ENCODE data around the gene PDHX.
"Not testable (repeated sequence)": the region's sequence is repeated elsewhere in the genome, so short reads cannot be mapped to it uniquely, and the experiment has no call there.

PDHX gene

GRCh38 chr11:34896191-34896590 is 20.2 kb upstream of the PDHX start:
- H3K36me3 ChIP-seq (ENCODE audit: control insufficient read depth, insufficient read depth, low read length); H3K9ac ChIP-seq (ENCODE audit: low read length); H3K27me3 ChIP-seq (ENCODE audit: control insufficient read depth, insufficient read depth, low read length); H3K4me1 ChIP-seq (ENCODE audit: control insufficient read depth, insufficient read depth, low read length); H3K27ac ChIP-seq (ENCODE audit: low read depth, low read length); H3K4me3 ChIP-seq (ENCODE audit: low read length): not testable (repeated sequence)

GRCh38 chr11:34897171-34897870 is 19.1 kb upstream of the PDHX start:
- Histone ChIP-seq H3K27me3 (ENCODE audit: control insufficient read depth, insufficient read depth, low read length) (no peaks in the 10 kb centered on the region), H3K9ac (ENCODE audit: low read length) (no peak overlapping the region), H3K4me1 (ENCODE audit: control insufficient read depth, insufficient read depth, low read length) (no peaks in the 10 kb centered on the region), H3K4me3 (ENCODE audit: low read length) (no peak overlapping the region), H3K27ac (ENCODE audit: low read depth, low read length) (no peak overlapping the region), H3K36me3 (ENCODE audit: control insufficient read depth, insufficient read depth, low read length) (no peaks in the 10 kb centered on the region)

GRCh38 chr11:34898474-34898873 is 17.9 kb upstream of the PDHX start:
- Histone ChIP-seq H3K9ac (ENCODE audit: low read length) (no peak overlapping the region), H3K27ac (ENCODE audit: low read depth, low read length) (no peak overlapping the region), H3K4me3 (ENCODE audit: low read length) (no peak overlapping the region), H3K4me1 (ENCODE audit: control insufficient read depth, insufficient read depth, low read length) (no peaks in the 10 kb centered on the region), H3K36me3 (ENCODE audit: control insufficient read depth, insufficient read depth, low read length) (no peaks in the 10 kb centered on the region), H3K27me3 (ENCODE audit: control insufficient read depth, insufficient read depth, low read length) (no peaks in the 10 kb centered on the region)

- no peak overlapping the region for H3K4me3 ChIP-seq (ENCODE audit: low read length)
- no peaks in the 10 kb centered on the region for H3K36me3 ChIP-seq (ENCODE audit: control insufficient read depth, insufficient read depth, low read length)
- H3K4me1 ChIP-seq (ENCODE audit: control insufficient read depth, insufficient read depth, low read length), result no peaks in the 10 kb centered on the region
- H3K27me3 ChIP-seq (ENCODE audit: control insufficient read depth, insufficient read depth, low read length), result no peaks in the 10 kb centered on the region
- no peak overlapping the region for H3K9ac ChIP-seq (ENCODE audit: low read length)
- no peak overlapping the region for H3K27ac ChIP-seq (ENCODE audit: low read depth, low read length)
Measured at GRCh38 chr11:34899633-34900016, 16.8 kb upstream of the PDHX start.

- Histone ChIP-seq H3K36me3 (ENCODE audit: control insufficient read depth, insufficient read depth, low read length) (no peaks in the 10 kb centered on the region), H3K27me3 (ENCODE audit: control insufficient read depth, insufficient read depth, low read length) (no peaks in the 10 kb centered on the region), H3K4me3 (ENCODE audit: low read length) (no peak overlapping the region), H3K9ac (ENCODE audit: low read length) (no peak overlapping the region), H3K4me1 (ENCODE audit: control insufficient read depth, insufficient read depth, low read length) (no peaks in the 10 kb centered on the region), H3K27ac (ENCODE audit: low read depth, low read length) (no peak overlapping the region)
Measured at GRCh38 chr11:34904421-34904955, 11.9 kb upstream of the PDHX start.

GRCh38 chr11:34905666-34906065 is 10.8 kb upstream of the PDHX start:
- Histone ChIP-seq H3K27ac (ENCODE audit: low read depth, low read length) (no peak overlapping the region), H3K27me3 (ENCODE audit: control insufficient read depth, insufficient read depth, low read length) (no peaks in the 10 kb centered on the region), H3K9ac (ENCODE audit: low read length) (no peak overlapping the region), H3K36me3 (ENCODE audit: control insufficient read depth, insufficient read depth, low read length) (no peaks in the 10 kb centered on the region), H3K4me3 (ENCODE audit: low read length) (no peak overlapping the region), H3K4me1 (ENCODE audit: control insufficient read depth, insufficient read depth, low read length) (no peaks in the 10 kb centered on the region)

GRCh38 chr11:34907934-34908593 is 8.4 kb upstream of the PDHX start:
- Histone ChIP-seq H3K4me3 (ENCODE audit: low read length) (no peak overlapping the region), H3K4me1 (ENCODE audit: control insufficient read depth, insufficient read depth, low read length) (no peaks in the 10 kb centered on the region), H3K27me3 (ENCODE audit: control insufficient read depth, insufficient read depth, low read length) (no peaks in the 10 kb centered on the region), H3K9ac (ENCODE audit: low read length) (no peak overlapping the region), H3K27ac (ENCODE audit: low read depth, low read length) (no peak overlapping the region), H3K36me3 (ENCODE audit: control insufficient read depth, insufficient read depth, low read length) (no peaks in the 10 kb centered on the region)

- Histone ChIP-seq H3K27ac (ENCODE audit: low read depth, low read length) (no peak overlapping the region), H3K4me3 (ENCODE audit: low read length) (no peak overlapping the region), H3K27me3 (ENCODE audit: control insufficient read depth, insufficient read depth, low read length) (no peaks in the 10 kb centered on the region), H3K4me1 (ENCODE audit: control insufficient read depth, insufficient read depth, low read length) (no peaks in the 10 kb centered on the region), H3K9ac (ENCODE audit: low read length) (no peak overlapping the region), H3K36me3 (ENCODE audit: control insufficient read depth, insufficient read depth, low read length) (no peaks in the 10 kb centered on the region)
Measured at GRCh38 chr11:34909415-34909814, 7.0 kb upstream of the PDHX start.

GRCh38 chr11:34909955-34910354 is 6.5 kb upstream of the PDHX start:
- H3K36me3 ChIP-seq (ENCODE audit: control insufficient read depth, insufficient read depth, low read length), result no peaks in the 10 kb centered on the region
- no peak overlapping the region for H3K4me3 ChIP-seq (ENCODE audit: low read length)
- H3K27ac ChIP-seq (ENCODE audit: low read depth, low read length), result no peak overlapping the region
- no peak overlapping the region for H3K9ac ChIP-seq (ENCODE audit: low read length)
- H3K4me1 ChIP-seq (ENCODE audit: control insufficient read depth, insufficient read depth, low read length), result no peaks in the 10 kb centered on the region
- H3K27me3 ChIP-seq (ENCODE audit: control insufficient read depth, insufficient read depth, low read length), result no peaks in the 10 kb centered on the region

GRCh38 chr11:34910817-34911216 is 5.6 kb upstream of the PDHX start:
- no peak overlapping the region for H3K27ac ChIP-seq (ENCODE audit: low read depth, low read length)
- H3K36me3 ChIP-seq (ENCODE audit: control insufficient read depth, insufficient read depth, low read length), result no peaks in the 10 kb centered on the region
- H3K27me3 ChIP-seq (ENCODE audit: control insufficient read depth, insufficient read depth, low read length), result no peaks in the 10 kb centered on the region
- no peak overlapping the region for H3K9ac ChIP-seq (ENCODE audit: low read length)
- no peak overlapping the region for H3K4me3 ChIP-seq (ENCODE audit: low read length)
- peaks cover 2% of the 10 kb centered on the region for H3K4me1 ChIP-seq (ENCODE audit: control insufficient read depth, insufficient read depth, low read length)

GRCh38 chr11:34911676-34912075 is 4.7 kb upstream of the PDHX start:
- no peaks in the 10 kb centered on the region for H3K27me3 ChIP-seq (ENCODE audit: control insufficient read depth, insufficient read depth, low read length)
- no peak overlapping the region for H3K9ac ChIP-seq (ENCODE audit: low read length)
- H3K4me1 ChIP-seq (ENCODE audit: control insufficient read depth, insufficient read depth, low read length), result peaks cover 2% of the 10 kb centered on the region
- no peaks in the 10 kb centered on the region for H3K36me3 ChIP-seq (ENCODE audit: control insufficient read depth, insufficient read depth, low read length)
- no peak overlapping the region for H3K27ac ChIP-seq (ENCODE audit: low read depth, low read length)
- no peak overlapping the region for H3K4me3 ChIP-seq (ENCODE audit: low read length)

- H3K4me1 ChIP-seq (ENCODE audit: control insufficient read depth, insufficient read depth, low read length); H3K9ac ChIP-seq (ENCODE audit: low read length); H3K4me3 ChIP-seq (ENCODE audit: low read length); H3K27me3 ChIP-seq (ENCODE audit: control insufficient read depth, insufficient read depth, low read length); H3K36me3 ChIP-seq (ENCODE audit: control insufficient read depth, insufficient read depth, low read length); H3K27ac ChIP-seq (ENCODE audit: low read depth, low read length): not testable (repeated sequence)
Measured at GRCh38 chr11:34913556-34913955, 2.9 kb upstream of the PDHX start.
